Fibroblast of pulmonary artery (primary cell): Measurements from ENCODE around the gene GJC2.

Source experiments
- DNase-seq: peaks from one replicate; pipeline ENCODE4 v3.0.0-alpha.2; 2010; ENCODE audit warnings: low read depth
- H3K4me3 ChIP-seq: replicated peaks from 2 replicates; pipeline ENCODE4 v1.5.1; 2011; ENCODE audit warnings: low read depth, mild to moderate bottlenecking, control low read depth, low read length, moderate library complexity
- CTCF ChIP-seq: IDR thresholded peaks from 2 replicates; pipeline ENCODE4 v1.5.1; 2011; ENCODE audit warnings: mild to moderate bottlenecking, control low read depth, low read length, inconsistent platforms; ENCODE audit errors: missing control alignments

GJC2 gene

GRCh38 chr1:228144993-228145343, 4.8 kb upstream of the GJC2 start:
- no peak for TF ChIP-seq CTCF
- no peak for DNase-seq
- no peak overlapping the region for H3K4me3 ChIP-seq

GRCh38 chr1:228145463-228146416, 4.0 kb upstream of the GJC2 start:
- DNase-seq: no peak
- no peak for TF ChIP-seq CTCF
- no peak overlapping the region for H3K4me3 ChIP-seq

DNA sequence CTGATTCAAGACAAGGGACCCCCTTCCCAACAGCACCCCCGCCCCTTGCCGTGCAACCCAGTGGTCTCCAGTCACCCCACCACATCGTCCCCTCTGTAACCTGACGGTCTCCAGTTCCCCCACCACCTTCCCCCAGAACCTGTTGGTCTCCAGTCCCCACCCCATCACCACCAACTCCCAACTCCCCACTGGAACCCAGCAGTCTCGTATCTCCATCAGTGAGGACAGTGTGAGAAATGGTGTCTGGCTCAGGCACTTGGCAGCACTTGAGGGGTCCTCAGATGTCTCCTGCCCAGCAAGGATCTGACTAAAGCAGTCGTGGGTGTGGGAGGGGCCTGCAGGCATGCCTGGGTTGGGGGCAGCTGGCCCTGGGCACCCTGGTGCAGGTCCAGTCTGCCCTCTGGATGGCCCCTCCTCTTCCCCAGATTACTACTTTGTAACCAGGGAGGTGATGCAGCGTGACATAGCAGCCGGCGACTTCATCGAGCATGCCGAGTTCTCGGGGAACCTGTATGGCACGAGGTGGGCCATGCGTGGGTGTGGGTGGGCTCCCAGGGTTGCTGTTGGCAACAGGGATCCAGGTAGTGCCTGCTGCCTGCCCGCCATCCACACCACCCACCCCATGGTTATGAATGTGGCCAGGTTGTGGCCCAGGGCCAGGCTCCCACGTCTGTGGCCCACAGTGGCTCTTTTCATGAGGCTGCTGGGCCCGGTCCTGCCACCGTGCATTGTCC, 3.1 kb upstream of the GJC2 start:
- TF ChIP-seq CTCF: no peak
- DNase-seq: no peak
- no peak overlapping the region for H3K4me3 ChIP-seq

GRCh38 chr1:228147151-228147693, 2.5 kb upstream of the GJC2 start:
- no peak for DNase-seq
- TF ChIP-seq CTCF: no peak
- H3K4me3 ChIP-seq: no peak overlapping the region

DNA sequence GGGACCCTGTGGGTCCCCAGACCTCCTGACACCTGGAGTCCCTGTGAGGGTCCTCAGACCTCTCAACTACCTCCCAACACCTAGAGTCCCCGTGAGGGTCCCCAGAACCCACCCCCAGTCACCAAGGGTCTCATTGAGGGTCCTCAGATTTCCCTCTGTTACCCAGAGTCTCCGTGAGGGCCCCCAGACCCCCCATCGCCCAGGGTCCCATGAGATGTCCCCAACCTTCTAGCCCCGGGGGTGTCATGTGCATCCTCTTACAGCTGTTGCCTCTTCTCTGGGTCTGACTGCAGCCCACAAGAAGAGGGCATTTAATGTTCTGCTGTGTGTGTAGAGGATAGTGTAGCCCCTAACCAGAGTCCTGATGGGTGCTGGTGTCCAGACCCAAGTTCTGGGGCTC, 2.0 kb upstream of the GJC2 start:
- no peak for DNase-seq
- TF ChIP-seq CTCF: no peak

DNA sequence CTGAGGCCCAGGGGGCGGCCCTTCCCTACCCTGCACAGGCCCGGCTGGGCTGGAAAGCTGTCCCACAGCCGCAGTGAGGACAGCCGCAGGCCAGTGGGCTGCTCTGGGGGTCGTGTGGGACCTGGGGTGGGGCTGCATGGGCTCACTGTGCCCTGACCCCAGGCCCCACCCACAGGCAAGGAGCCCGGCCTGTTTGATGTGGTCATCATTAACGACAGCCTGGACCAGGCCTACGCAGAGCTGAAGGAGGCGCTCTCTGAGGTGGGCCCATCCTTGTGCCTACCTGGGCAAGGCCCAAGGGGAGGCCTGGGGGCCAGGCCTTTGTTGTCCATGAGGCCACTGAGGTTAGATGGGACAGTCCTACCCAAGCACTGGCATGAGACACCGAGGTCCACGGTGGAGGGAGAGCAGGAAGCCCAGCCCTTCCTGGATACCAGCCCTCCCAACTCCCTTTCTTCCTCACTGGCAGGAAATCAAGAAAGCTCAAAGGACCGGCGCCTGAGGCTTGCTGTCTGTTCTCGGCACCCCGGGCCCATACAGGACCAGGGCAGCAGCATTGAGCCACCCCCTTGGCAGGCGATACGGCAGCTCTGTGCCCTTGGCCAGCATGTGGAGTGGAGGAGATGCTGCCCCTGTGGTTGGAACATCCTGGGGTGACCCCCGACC, 1.4 kb upstream of the GJC2 start:
- peak; percentile 51 for DNase-seq
- TF ChIP-seq CTCF: no peak
- H3K4me3 ChIP-seq: no peak overlapping the region

More for the DNA sequence above, 2.0 kb upstream of the GJC2 start:
- H3K4me3 ChIP-seq: no peak overlapping the region
